ENCODE measurements around the gene TTC21A. TPM values are rescaled to one million over a fixed set of nuclear protein-coding genes. Genes with fewer than 3 reads are reported as not detected.
"Not testable (repeated sequence)": the region's sequence is repeated elsewhere in the genome, so short reads cannot be mapped to it uniquely, and the experiment has no call there.

TTC21A gene, protein sequence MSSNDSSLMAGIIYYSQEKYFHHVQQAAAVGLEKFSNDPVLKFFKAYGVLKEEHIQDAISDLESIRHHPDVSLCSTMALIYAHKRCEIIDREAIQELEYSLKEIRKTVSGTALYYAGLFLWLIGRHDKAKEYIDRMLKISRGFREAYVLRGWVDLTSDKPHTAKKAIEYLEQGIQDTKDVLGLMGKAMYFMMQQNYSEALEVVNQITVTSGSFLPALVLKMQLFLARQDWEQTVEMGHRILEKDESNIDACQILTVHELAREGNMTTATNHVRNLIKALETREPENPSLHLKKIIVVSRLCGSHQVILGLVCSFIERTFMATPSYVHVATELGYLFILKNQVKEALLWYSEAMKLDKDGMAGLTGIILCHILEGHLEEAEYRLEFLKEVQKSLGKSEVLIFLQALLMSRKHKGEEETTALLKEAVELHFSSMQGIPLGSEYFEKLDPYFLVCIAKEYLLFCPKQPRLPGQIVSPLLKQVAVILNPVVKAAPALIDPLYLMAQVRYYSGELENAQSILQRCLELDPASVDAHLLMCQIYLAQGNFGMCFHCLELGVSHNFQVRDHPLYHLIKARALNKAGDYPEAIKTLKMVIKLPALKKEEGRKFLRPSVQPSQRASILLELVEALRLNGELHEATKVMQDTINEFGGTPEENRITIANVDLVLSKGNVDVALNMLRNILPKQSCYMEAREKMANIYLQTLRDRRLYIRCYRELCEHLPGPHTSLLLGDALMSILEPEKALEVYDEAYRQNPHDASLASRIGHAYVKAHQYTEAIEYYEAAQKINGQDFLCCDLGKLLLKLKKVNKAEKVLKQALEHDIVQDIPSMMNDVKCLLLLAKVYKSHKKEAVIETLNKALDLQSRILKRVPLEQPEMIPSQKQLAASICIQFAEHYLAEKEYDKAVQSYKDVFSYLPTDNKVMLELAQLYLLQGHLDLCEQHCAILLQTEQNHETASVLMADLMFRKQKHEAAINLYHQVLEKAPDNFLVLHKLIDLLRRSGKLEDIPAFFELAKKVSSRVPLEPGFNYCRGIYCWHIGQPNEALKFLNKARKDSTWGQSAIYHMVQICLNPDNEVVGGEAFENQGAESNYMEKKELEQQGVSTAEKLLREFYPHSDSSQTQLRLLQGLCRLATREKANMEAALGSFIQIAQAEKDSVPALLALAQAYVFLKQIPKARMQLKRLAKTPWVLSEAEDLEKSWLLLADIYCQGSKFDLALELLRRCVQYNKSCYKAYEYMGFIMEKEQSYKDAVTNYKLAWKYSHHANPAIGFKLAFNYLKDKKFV (N-terminal part only)
- total RNA-seq, result 10 to 100 TPM in 1 of 2 donors, 1 to 10 TPM in 1; 6.7 to 46.5 TPM

DNA sequence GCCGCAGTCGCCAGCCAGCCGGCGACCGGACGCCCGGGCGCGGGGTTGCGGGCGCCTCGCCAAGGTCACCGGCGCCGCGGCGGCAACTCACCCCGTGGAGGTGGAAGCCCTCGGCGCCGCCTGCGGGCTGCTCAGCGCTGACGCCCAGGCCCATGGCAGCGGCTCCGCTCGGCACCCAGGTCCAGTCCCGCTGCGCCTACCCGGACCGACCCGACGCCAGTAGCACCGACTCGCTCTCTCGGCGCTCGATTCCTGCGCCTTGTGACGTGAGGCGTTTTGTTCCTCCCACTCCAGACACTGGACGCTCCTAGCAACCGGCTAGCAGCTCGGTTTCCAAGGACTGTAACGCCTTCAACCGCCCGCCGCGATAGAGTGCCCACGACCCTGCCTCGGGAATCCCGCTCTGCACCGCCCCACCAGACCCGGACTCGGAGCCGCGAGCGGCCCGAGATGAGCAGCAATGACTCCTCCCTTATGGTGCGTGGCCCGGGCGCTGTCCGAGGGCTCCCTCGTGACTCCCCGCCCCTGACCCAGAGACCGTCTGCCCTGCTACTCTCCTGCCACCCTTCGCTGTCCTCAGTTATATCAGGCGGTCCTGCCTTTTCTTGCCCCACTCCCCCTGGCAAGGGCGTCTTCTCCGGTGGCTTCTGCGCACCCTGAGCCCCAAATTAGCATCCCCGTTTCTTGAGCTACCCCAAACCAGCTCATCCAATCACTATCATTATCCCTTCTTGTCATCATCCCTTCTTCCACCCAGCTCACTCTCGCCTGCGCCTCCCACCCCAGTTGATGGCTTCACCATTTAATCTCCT lies at the start of gene TTC21A, which contains the start of gene GORASP1:
Gene TTC21A, plus strand, starts transcription at position 293 of the 812 bp plus-strand sequence. Its CDS starts 158 bp downstream, at position 451.
Gene GORASP1, minus strand, starts transcription at position 240 of the 812 bp plus-strand sequence. Its CDS starts 86 bp downstream, at position 154.
- peak; percentile 79 to 82 (median 80) for TF ChIP-seq POLR2A (IDR thresholded peaks at IDR 0.05)
- TF ChIP-seq, protein P1, sequence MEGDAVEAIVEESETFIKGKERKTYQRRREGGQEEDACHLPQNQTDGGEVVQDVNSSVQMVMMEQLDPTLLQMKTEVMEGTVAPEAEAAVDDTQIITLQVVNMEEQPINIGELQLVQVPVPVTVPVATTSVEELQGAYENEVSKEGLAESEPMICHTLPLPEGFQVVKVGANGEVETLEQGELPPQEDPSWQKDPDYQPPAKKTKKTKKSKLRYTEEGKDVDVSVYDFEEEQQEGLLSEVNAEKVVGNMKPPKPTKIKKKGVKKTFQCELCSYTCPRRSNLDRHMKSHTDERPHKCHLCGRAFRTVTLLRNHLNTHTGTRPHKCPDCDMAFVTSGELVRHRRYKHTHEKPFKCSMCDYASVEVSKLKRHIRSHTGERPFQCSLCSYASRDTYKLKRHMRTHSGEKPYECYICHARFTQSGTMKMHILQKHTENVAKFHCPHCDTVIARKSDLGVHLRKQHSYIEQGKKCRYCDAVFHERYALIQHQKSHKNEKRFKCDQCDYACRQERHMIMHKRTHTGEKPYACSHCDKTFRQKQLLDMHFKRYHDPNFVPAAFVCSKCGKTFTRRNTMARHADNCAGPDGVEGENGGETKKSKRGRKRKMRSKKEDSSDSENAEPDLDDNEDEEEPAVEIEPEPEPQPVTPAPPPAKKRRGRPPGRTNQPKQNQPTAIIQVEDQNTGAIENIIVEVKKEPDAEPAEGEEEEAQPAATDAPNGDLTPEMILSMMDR (IDR thresholded peaks at IDR 0.05), result peak in 2 of 7 experiments; percentile 4 to 21
- DNase-seq, result peak; percentile 88 to 92 (median 90)
- WGBS, 2 donors, result 1 to 3% methylated on average over 13 to 67 of the region's 74 CpGs
- peak; percentile 91 for ATAC-seq
- Histone ChIP-seq H3K36me3 (replicated peaks in 1 of 2; ENCODE audit: insufficient read depth in 1 of 2, low read depth in 2 of 2) (no peaks in the 10 kb centered on the region), H3K4me3 (peak within 1 kb of the TSS; percentile 74 to 80), H3K27ac (peak within 1 kb of the TSS; percentile 92 to 97 (median 93)), H3K4me1 (peaks cover 52% of the 10 kb centered on the region), H3K27me3 (no peaks in the 10 kb centered on the region), H3K9me3 (no peaks in the 10 kb centered on the region)
- intact Hi-C loops (cut with DNase I), result no loop called here

DNA sequence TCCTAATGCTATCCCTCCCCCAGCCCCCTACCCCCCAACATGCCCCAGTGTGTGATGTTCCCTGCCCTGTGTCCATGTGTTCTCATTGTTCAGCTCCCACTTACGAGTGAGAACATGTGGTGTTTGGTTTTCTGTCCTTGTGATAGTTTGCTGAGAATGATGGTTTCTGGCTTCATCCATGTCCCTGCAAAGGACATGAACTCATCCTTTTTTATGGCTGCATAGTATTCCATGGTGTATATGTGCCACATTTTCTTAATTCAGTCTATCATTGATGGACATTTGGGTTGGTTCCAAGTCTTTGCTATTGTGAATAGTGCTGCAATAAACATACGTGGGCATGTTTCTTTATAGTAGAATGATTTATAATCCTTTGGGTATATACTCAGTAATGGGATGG lies 46.3 kb upstream of the TTC21A start:
- 88% methylated on average over 2 of the region's 2 CpGs for WGBS, 2 donors
- H3K9me3 ChIP-seq; H3K4me1 ChIP-seq; DNase-seq; H3K27ac ChIP-seq; ATAC-seq; intact Hi-C loops (cut with DNase I); H3K36me3 ChIP-seq (replicated peaks in 1 of 2; ENCODE audit: insufficient read depth in 1 of 2, low read depth in 2 of 2); H3K27me3 ChIP-seq; H3K4me3 ChIP-seq: not testable (repeated sequence)

DNA sequence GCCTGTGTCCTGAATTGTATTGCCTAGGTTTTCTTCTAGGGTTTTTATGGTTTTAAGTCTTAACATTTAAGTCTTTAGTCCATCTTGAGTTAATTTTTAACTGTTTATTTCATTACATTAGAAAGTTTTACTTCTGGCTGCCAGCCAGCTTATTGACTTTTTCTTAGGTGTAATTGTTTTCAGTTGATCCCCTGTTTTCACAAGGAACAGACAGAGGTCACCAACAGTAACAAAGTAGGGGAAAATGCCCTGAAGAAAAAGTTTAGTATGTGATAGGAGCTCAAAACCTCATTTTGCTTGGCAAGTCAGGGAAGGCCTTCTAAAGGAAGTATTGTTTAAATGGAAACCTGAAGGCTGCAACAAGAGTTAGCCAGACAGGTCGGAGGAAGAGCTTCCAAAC lies 45.3 kb upstream of the TTC21A start:
- DNase-seq (no peak), ATAC-seq (no peak)
- Histone ChIP-seq H3K36me3 (replicated peaks in 1 of 2; ENCODE audit: insufficient read depth in 1 of 2, low read depth in 2 of 2) (peaks cover 0 to under 1% of the 10 kb centered on the region in 2 donors), H3K4me1 (peaks cover 9% of the 10 kb centered on the region), H3K27me3 (no peaks in the 10 kb centered on the region), H3K9me3 (no peaks in the 10 kb centered on the region), H3K4me3 (no peak overlapping the region), H3K27ac (no peak overlapping the region)
- 71 to 84% methylated on average over 1 of the region's 1 CpG for WGBS, 2 donors
- no peak for TF ChIP-seq POLR2A (IDR thresholded peaks at IDR 0.05)
- TF ChIP-seq, protein P1 (IDR thresholded peaks at IDR 0.05), result no peak
- intact Hi-C loops (cut with DNase I), result no loop called here

DNA sequence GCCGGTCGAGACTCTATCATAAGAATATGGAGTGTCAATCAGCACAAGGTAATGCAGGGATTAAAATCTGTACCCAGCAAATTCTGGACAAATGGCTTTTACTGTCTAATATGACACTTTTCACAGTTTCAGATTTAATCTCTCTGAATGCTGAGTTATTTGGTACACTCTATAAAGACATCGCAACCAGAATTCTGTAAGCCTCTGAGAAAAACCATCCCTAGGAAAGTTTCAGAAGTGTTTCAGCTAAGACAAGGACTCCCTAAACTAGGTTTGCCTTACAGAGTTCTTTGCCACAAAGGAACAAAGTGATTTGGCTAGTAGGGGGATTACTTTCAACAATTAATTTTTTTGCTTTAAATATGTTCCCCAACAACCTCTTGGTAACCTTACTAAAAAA lies 44.3 kb upstream of the TTC21A start:
- Histone ChIP-seq H3K4me3 (no peak overlapping the region), H3K27me3 (no peaks in the 10 kb centered on the region), H3K27ac (no peak overlapping the region), H3K9me3 (no peaks in the 10 kb centered on the region), H3K4me1 (peaks cover 9% of the 10 kb centered on the region), H3K36me3 (replicated peaks in 1 of 2; ENCODE audit: insufficient read depth in 1 of 2, low read depth in 2 of 2) (peaks cover 0 to 4% of the 10 kb centered on the region in 2 donors)
- DNase-seq (no peak), ATAC-seq (no peak)
- TF ChIP-seq, protein P1 (IDR thresholded peaks at IDR 0.05), result no peak
- no peak for TF ChIP-seq POLR2A (IDR thresholded peaks at IDR 0.05)
- intact Hi-C loops (cut with DNase I), result no loop called here
- WGBS, 2 donors, result 96 to 98% methylated on average over 3 of the region's 3 CpGs
